Activated naive CD4-positive, alpha-beta T cell treated with anti-CD3 and anti-CD28 coated beads, Interleukin-2, amount 50 U/mL, for 16 hours (primary cell): Measurements from ENCODE around the gene GXYLT2.

Experiments used
- DNase-seq: peaks from one replicate; pipeline ENCODE4 v3.0.0-alpha.2; 2020

GXYLT2 gene

GRCh38 chr3:73024836-73025235 lies 137.0 kb downstream of the GXYLT2 start:
- DNase-seq: no peak

DNA sequence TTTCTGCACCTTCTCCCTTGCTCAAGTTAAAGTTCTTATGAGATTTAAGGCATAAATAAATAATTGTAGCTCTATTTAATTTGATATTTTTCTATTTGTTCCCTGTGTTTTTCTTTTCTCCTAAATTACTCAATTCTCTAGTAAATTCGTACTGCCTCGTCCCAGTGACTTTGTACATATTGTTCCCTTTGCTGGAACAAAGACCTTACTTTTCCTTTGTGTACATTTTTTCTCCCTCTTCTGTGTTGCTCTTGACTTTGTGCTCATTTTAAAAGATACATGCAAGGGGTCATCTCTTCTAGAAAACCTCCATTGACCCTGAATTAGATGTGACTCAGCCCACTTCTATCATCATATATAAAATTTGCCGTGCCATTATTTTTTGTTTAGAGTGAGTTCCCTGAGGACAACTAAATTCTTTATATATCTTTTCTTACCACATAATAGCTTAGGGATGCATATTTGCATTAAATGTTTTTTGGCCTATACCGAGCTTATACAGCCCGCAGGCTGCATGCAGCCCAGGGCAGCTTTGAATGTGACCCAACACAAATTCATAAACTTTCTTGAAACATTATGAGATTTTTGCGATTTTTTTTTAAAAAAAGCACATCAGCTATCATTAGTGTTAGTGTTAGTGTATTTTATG lies 138.4 kb downstream of the GXYLT2 start:
- DNase-seq: no peak
